HepG2 (cell line): ENCODE data around the gene DPP6. TPM values are rescaled to one million over a fixed set of nuclear protein-coding genes. Genes with fewer than 3 reads are reported as not detected.

Experiments used
- ATAC-seq: fragments of 200-7000 bp; cut with Tn5 transposase; 3 replicates; pipeline ENCODE4 v1.9.1; 2020; ENCODE audit warnings: mild to moderate bottlenecking, moderate library complexity
- BruUV-seq: library from RNA; stranded (reverse); fragments of 400-500 nt; replicated peaks from 2 replicates; lab custom pipeline; 2021; lab: Mats Ljungman, UMichigan
- CTCF ChIA-PET: fragments of 300-600 bp; formaldehyde crosslinking; extraction: SDS; loops from one replicate; lab custom pipeline; 2021; ENCODE audit warnings: low total read pairs, inconsistent platforms, low intra/inter-chr PET ratio; lab: Yijun Ruan, JAX
- POLR2A ChIA-PET: fragments of 350-600 bp; sonication (Branson Sonifier 250); formaldehyde crosslinking; loops from one replicate; lab custom pipeline; 2020; ENCODE audit warnings: antibody characterized with exemption, inconsistent platforms; lab: Yijun Ruan, JAX
- DNase-seq: peaks from one replicate; pipeline ENCODE4 v3.0.0-alpha.2; 2015; ENCODE audit warnings: low spot score
- FAIRE-seq: peaks from 3 replicates; lab custom pipeline; 2011; peaks lifted over from hg19 to GRCh38; lab: Jason Lieb, UNC
- H2AFZ ChIP-seq: one replicate; pipeline ENCODE4 v1.6.1; 2011; ENCODE audit warnings: low read length, inconsistent platforms
- H3K27ac ChIP-seq: fragments of 300-600 bp; 3 replicates; pipeline ENCODE4 v1.8.0; 2011; ENCODE audit warnings: mixed run types, mild to moderate bottlenecking, mixed read lengths, low read length, inconsistent platforms; ENCODE audit not compliant: insufficient read depth; ENCODE audit errors: extremely low read length
- H3K27me3 ChIP-seq, 2 experiments: fragments of 200-600 bp in 1 of 2; 2 replicates in 1 of 2; 3 replicates in 1 of 2; pipeline versions ENCODE4 v1.6.0 to v1.8.0; 2011; ENCODE audit warnings: low read length in 2 of 2, mild to moderate bottlenecking in 2 of 2, moderate library complexity in 2 of 2, inconsistent platforms in 1 of 2; ENCODE audit not compliant: insufficient read depth in 2 of 2, control insufficient read depth in 1 of 2
- H3K36me3 ChIP-seq, 2 experiments: fragments of 200-600 bp in 1 of 2; replicated peaks in 1 of 2; 2 replicates in 1 of 2; 3 replicates in 1 of 2; pipeline versions ENCODE4 v1.5.1 to v1.8.0; 2011; ENCODE audit warnings: low read length in 2 of 2, inconsistent platforms in 1 of 2; ENCODE audit not compliant: insufficient read depth in 2 of 2, control insufficient read depth in 1 of 2
- H3K4me1 ChIP-seq: 2 replicates; pipeline ENCODE4 v1.5.1; 2012; ENCODE audit warnings: low read length, inconsistent platforms; ENCODE audit not compliant: insufficient read depth
- H3K4me2 ChIP-seq: 2 replicates; pipeline ENCODE4 v1.6.0; 2011; ENCODE audit warnings: low read depth, low read length, inconsistent platforms
- H3K4me3 ChIP-seq, 3 experiments: fragments of 200-600 bp in 1 of 3; sonication (generic), shearing (Covaris generic) in 1 of 3; replicated peaks in 1 of 3; 2 replicates each; pipeline ENCODE4 v1.5.1; 2011 to 2016; ENCODE audit warnings: low read length in 3 of 3, inconsistent platforms in 2 of 3, low read depth in 2 of 3, mild to moderate bottlenecking in 2 of 3, control low read depth in 1 of 3, mixed read lengths in 1 of 3; ENCODE audit not compliant: insufficient read depth in 1 of 3
- H3K79me2 ChIP-seq: one replicate; pipeline ENCODE4 v1.6.1; 2011; ENCODE audit warnings: low read length, inconsistent platforms; ENCODE audit not compliant: insufficient read depth
- H3K9ac ChIP-seq: 2 replicates; pipeline ENCODE4 v1.6.0; 2011; ENCODE audit warnings: mild to moderate bottlenecking, low read depth, low read length, inconsistent platforms; ENCODE audit not compliant: insufficient read depth
- H3K9me3 ChIP-seq: 2 replicates; pipeline ENCODE4 v1.5.1; 2012; ENCODE audit warnings: mild to moderate bottlenecking, low read length
- H4K20me1 ChIP-seq: 2 replicates; pipeline ENCODE4 v1.6.0; 2011; ENCODE audit warnings: inconsistent platforms, mild to moderate bottlenecking, low read length, moderate library complexity; ENCODE audit not compliant: insufficient read depth
- GFI1 ChIP-seq: sonication (generic); formaldehyde crosslinking; IDR thresholded peaks from 2 replicates; pipeline ENCODE4 v1.5.0; 2020; ENCODE audit warnings: missing genetic modification reagents, mild to moderate bottlenecking, borderline replicate concordance
- HBP1 ChIP-seq: IDR thresholded peaks from 2 replicates; pipeline ENCODE4 v1.6.1; 2016; ENCODE audit warnings: low read depth, control low read depth
- HDAC2 ChIP-seq: sonication (generic); formaldehyde crosslinking; IDR thresholded peaks from 2 replicates; pipeline ENCODE4 v1.4.0; 2020; ENCODE audit warnings: missing genetic modification reagents
- PBX3 ChIP-seq: sonication (generic); formaldehyde crosslinking; IDR thresholded peaks from 2 replicates; pipeline ENCODE4 v1.8.1; 2023; ENCODE audit warnings: missing genetic modification reagents, inconsistent platforms, borderline replicate concordance
- STAT5B ChIP-seq: sonication (generic); formaldehyde crosslinking; IDR thresholded peaks from 2 replicates; pipeline ENCODE4 v1.4.0; 2020; ENCODE audit warnings: missing genetic modification reagents
- ZBTB40 ChIP-seq, 2 experiments: fragments of 450-650 bp in 1 of 2; sonication (generic) in 1 of 2; formaldehyde crosslinking in 1 of 2; IDR thresholded peaks; 2 replicates each; pipeline versions ENCODE4 v1.6.1 to v1.8.0; 2016 to 2022; ENCODE audit warnings: antibody characterized with exemption in 1 of 2, mild to moderate bottlenecking in 1 of 2, missing genetic modification reagents in 1 of 2
- ZFP62 ChIP-seq: sonication (generic); formaldehyde crosslinking; IDR thresholded peaks from 2 replicates; pipeline ENCODE4 v1.4.0; 2020; ENCODE audit warnings: missing genetic modification reagents
- ZNF350 ChIP-seq: sonication (generic); formaldehyde crosslinking; IDR thresholded peaks from 2 replicates; pipeline ENCODE4 v1.4.0; 2020; ENCODE audit warnings: mild to moderate bottlenecking, low read depth, missing genetic modification reagents, borderline replicate concordance
- ZNF761 ChIP-seq: sonication (generic); formaldehyde crosslinking; conservative IDR thresholded peaks from 2 replicates; pipeline ENCODE4 v1.4.0; 2020; ENCODE audit warnings: mild to moderate bottlenecking, missing genetic modification reagents
- ZSCAN5A ChIP-seq: sonication (generic); formaldehyde crosslinking; IDR thresholded peaks from 2 replicates; pipeline ENCODE4 v1.8.0; 2022; ENCODE audit warnings: mild to moderate bottlenecking, missing genetic modification reagents, borderline replicate concordance
- WGBS: methylation state at CpG from one replicate; pipeline ENCODE4 v1.1.6; 2017; ENCODE audit warnings: low lambda C conversion rate; 5-methylcytosine and 5-hydroxymethylcytosine counted together
- in situ Hi-C: cut with HindIII; loops from 2 replicates; pipeline ENCODE4 v1.10.0; 2017; ENCODE audit warnings: low pct_unique_long_range_greater_than_20kb; ENCODE audit not compliant: extremely low pct_ligation_motif_present
- intact Hi-C: fragments of 100-400 bp; cut with micrococcal nuclease; formaldehyde crosslinking; loops from one replicate; pipeline ENCODE4 v1.10.0; 2022; ENCODE audit not compliant: unreplicated experiment
- polyA plus RNA-seq, 8 experiments: library from polyadenylated mRNA; depleted of rRNA in 3 of 8; stranded (reverse) in 7 of 8; unstranded in 1 of 8; fragments of >200 nt; fragmentation: Illumina TruSeq in 4 of 8; extraction: Trizol in 4 of 8; gene quantifications; 2 replicates each; pipeline versions ENCODE4 v1.2.1 to v1.2.3, GENCODE V29; 2011 to 2016; ENCODE audit warnings: low read depth in 4 of 8, missing spikeins in 1 of 8, mixed read lengths in 1 of 8; ENCODE audit not compliant: insufficient read depth in 1 of 8
- total RNA-seq, 5 experiments: library from RNA; depleted of rRNA; stranded (reverse); fragments of >200 nt; fragmentation: Illumina TruSeq; extraction: Trizol; gene quantifications; 2 replicates each; pipeline ENCODE4 v1.2.3, GENCODE V29; 2016; ENCODE audit warnings: low read depth in 1 of 5

The DPP6 gene
- total and polyA plus RNA-seq, 2 of the 13 experiments (the other 11 are each of a cell fraction or from before 2014, with no cell fraction given): not detected

- Histone ChIP-seq H3K9ac (no peak overlapping the region), H3K9me3 (no peaks in the 10 kb centered on the region), H2AFZ (no peak overlapping the region), H4K20me1 (no peaks in the 10 kb centered on the region), H3K4me3 (no peak overlapping the region), H3K36me3 (no peaks in the 10 kb centered on the region), H3K27me3 (peaks cover 0 to 5% of the 10 kb centered on the region in 2 experiments; a peak in 1 of 5 replicates), H3K4me2 (no peak overlapping the region), H3K79me2 (no peaks in the 10 kb centered on the region), H3K4me1 (no peaks in the 10 kb centered on the region), H3K27ac (no peak overlapping the region)
- in situ Hi-C loops: no loop called here
- 37% methylated on average over 10 of the region's 12 CpGs for WGBS
- CTCF ChIA-PET: no interaction called here
- POLR2A ChIA-PET: no interaction called here
- DNase-seq (no peak), ATAC-seq (no peak), FAIRE-seq (no peak)
- intact Hi-C loops: no loop called here
- BruUV-seq: no TSS peak
- no peak for TF ChIP-seq HBP1 (CRISPR knock-in tag)
- TF ChIP-seq PBX3 (CRISPR knock-in tag): no peak
- no peak for TF ChIP-seq HDAC2
- no peak for TF ChIP-seq GFI1 (CRISPR knock-in tag)
- no peak for TF ChIP-seq STAT5B (CRISPR knock-in tag)
- TF ChIP-seq ZFP62 (CRISPR knock-in tag): no peak
- TF ChIP-seq ZNF761 (CRISPR knock-in tag): no peak
- no peak for TF ChIP-seq ZSCAN5A (CRISPR knock-in tag)
- TF ChIP-seq ZBTB40 (IDR thresholded peaks at IDR 0.05): no peak
- TF ChIP-seq ZBTB40 (CRISPR knock-in tag; IDR thresholded peaks at IDR 0.05): no peak
- TF ChIP-seq ZNF350: no peak
These were observed 319.9 kb downstream of the DPP6 start for GRCh38 chr7:154372011-154372601.
